Adrenal gland (tissue), 12 donors: Measurements from ENCODE around the gene POLR1D. TPM values are rescaled to one million over a fixed set of nuclear protein-coding genes. Genes with fewer than 3 reads are reported as not detected.

ENCODE experiments used
- DNase-seq, 7 donors: peaks; one replicate each; pipeline ENCODE4 v3.0.0-alpha.2; 2019 to 2020
- H3K27ac ChIP-seq, 5 donors: fragments of 200-600 bp; sonication (generic) in 4 of 5; 1 replicate in 3 of 5; 2 replicates in 2 of 5; pipeline versions ENCODE4 v1.5.1 to v1.8.0; 2016 to 2020; ENCODE audit warnings: mild to moderate bottlenecking in 1 of 5
- H3K27me3 ChIP-seq: fragments of 200-600 bp; 2 replicates; pipeline ENCODE4 v1.8.0; 2021
- H3K36me3 ChIP-seq, 2 donors: fragments of 200-600 bp; replicated peaks in 1 of 2; 1 replicate in 1 of 2; 2 replicates in 1 of 2; pipeline versions ENCODE4 v1.5.1 to v1.8.0; 2018 to 2022
- H3K4me1 ChIP-seq, 2 donors: fragments of 200-600 bp; replicated peaks in 1 of 2; 1 replicate in 1 of 2; 2 replicates in 1 of 2; pipeline versions ENCODE4 v1.5.1 to v1.8.0; 2018 to 2021
- H3K4me3 ChIP-seq, 4 donors: fragments of 200-600 bp; sonication (generic) in 3 of 4; one replicate each; pipeline ENCODE4 v1.5.1; 2016 to 2018
- H3K9me3 ChIP-seq, 3 donors: fragments of 200-600 bp; sonication (generic) in 1 of 3; replicated peaks in 1 of 3; 1 replicate in 2 of 3; 2 replicates in 1 of 3; pipeline versions ENCODE4 v1.5.1 to v1.8.0; 2016 to 2021
- CTCF ChIP-seq, 6 experiments: fragments of 450-650 bp in 4 of 6; fragments of 200-600 bp in 2 of 6; sonication (generic) in 1 of 6; IDR thresholded peaks; 1 replicate in 5 of 6; 2 replicates in 1 of 6; pipeline versions ENCODE4 v1.5.1 to v1.8.0; 2016 to 2021; ENCODE audit warnings: antibody characterized with exemption in 6 of 6, mild to moderate bottlenecking in 2 of 6, moderate library complexity in 1 of 6
- POLR2A ChIP-seq, 2 donors: fragments of 450-650 bp; IDR thresholded peaks; one replicate each; pipeline ENCODE4 v1.6.1; 2017; ENCODE audit warnings: antibody characterized with exemption in 2 of 2, mild to moderate bottlenecking in 2 of 2, moderate library complexity in 1 of 2
- WGBS, 4 donors: extraction: QIAGEN DNeasy Blood & Tissue Kit in 2 of 4; methylation state at CpG; one replicate each; pipeline versions ENCODE4 v1.1.5 to v1.1.7; 2013 to 2017; 5-methylcytosine and 5-hydroxymethylcytosine counted together
- intact Hi-C, 2 donors: fragments of 100-400 bp; cut with DNase I; formaldehyde crosslinking; loops; one replicate each; pipeline versions ENCODE4 v1.14.1 to v1.15.0; 2022 to 2023
- polyA plus RNA-seq, 3 donors: library from polyadenylated mRNA; stranded (reverse); fragments of 200-250 nt in 2 of 3; fragments of 350-450 nt in 1 of 3; fragmentation: Illumina TruSeq in 1 of 3; extraction: RNeasy Lipid Tissue Mini Kit (QIAGEN cat#74804) in 1 of 3; gene quantifications; one replicate each; pipeline ENCODE4 v1.2.3, GENCODE V29; 2013 to 2014
- total RNA-seq, 9 donors: library from RNA; depleted of rRNA in 4 of 9; stranded (reverse); fragments of >200 nt in 4 of 9; fragments of 120-200 nt in 1 of 9; fragmentation: NEBNext Ultra II Directional in 1 of 9; extraction: Animal tissue kit (Norgen Biotek cat#: 25700) in 1 of 9; gene quantifications; one replicate each; pipeline versions ENCODE4 v1.1.0 to v1.2.4, GENCODE V29; 2013 to 2023
- donor health status: healthy with polysubstance abuse.
- donor health status: Bipolar disorder and iron deficiency.
- donor health status: DM: yes; HTN: yes; CAD: no.
- donor health status: DM: no; HTN: no; CAD: no.
- donor health status: DM: no; HTN: no; CAD: no.
- donor health status: DM: yes; HTN: yes; CAD: no.

Gene POLR1D
- total and polyA plus RNA-seq, 12 donors: 81.5 to 369 (median 176) TPM

- H3K4me1 ChIP-seq: peaks cover 13 to 42% of the 10 kb centered on the region in 2 donors
- H3K9me3 ChIP-seq: no peaks in the 10 kb centered on the region
- no peaks in the 10 kb centered on the region for H3K27me3 ChIP-seq
- H3K4me3 ChIP-seq: peak within 1 kb of the TSS; percentile 70 to 87 (median 78)
- H3K36me3 ChIP-seq: no peaks in the 10 kb centered on the region
- peak; percentile 60 to 93 for TF ChIP-seq POLR2A (IDR thresholded peaks at IDR 0.05)
- no peak for TF ChIP-seq CTCF (IDR thresholded peaks at IDR 0.05)
- intact Hi-C loops: no loop called here
- WGBS, 4 donors: 0% methylated on average over 19 to 79 of the region's 79 CpGs
- peak; percentile 98 to 99 (median 99) for DNase-seq
- peak within 1 kb of the TSS; percentile 85 to 98 (median 95) for H3K27ac ChIP-seq
Measured at GRCh38 chr13:27620377-27621115, 1.1 kb upstream of the POLR1D start, which contains the start of gene LNX2. TSS of gene LNX2 (minus strand) at chr13:27620529. CDS start at chr13:27581703, 38,826 bp downstream.

DNA sequence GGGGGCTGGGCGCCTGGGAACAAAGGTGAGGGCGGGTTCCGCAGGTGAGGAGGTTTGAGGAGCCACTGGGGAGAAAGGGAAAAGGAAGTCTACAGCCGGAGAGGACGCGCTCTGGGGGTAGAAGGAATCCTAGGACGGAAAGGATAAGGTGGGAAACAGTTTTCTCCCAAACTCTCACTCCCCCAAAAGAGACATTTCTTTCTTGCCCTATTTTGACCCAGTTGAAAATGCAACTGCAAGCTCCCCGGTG is 651 bp upstream of the POLR1D start:
- Histone ChIP-seq H3K27ac (peak overlapping the region; percentile 85 to 98 (median 95)), H3K36me3 (no peaks in the 10 kb centered on the region), H3K27me3 (no peaks in the 10 kb centered on the region), H3K4me3 (peak overlapping the region in 3 of 4 donors; percentile 52 to 80 (median 76)), H3K9me3 (no peaks in the 10 kb centered on the region), H3K4me1 (peaks cover 13 to 42% of the 10 kb centered on the region in 2 donors)
- TF ChIP-seq POLR2A (IDR thresholded peaks at IDR 0.05) (no peak), CTCF (IDR thresholded peaks at IDR 0.05) (no peak)
- intact Hi-C loops: no loop called here
- no peak for DNase-seq
- 0 to 2% (median 0%) methylated on average over 8 of the region's 8 CpGs for WGBS, 4 donors

DNA sequence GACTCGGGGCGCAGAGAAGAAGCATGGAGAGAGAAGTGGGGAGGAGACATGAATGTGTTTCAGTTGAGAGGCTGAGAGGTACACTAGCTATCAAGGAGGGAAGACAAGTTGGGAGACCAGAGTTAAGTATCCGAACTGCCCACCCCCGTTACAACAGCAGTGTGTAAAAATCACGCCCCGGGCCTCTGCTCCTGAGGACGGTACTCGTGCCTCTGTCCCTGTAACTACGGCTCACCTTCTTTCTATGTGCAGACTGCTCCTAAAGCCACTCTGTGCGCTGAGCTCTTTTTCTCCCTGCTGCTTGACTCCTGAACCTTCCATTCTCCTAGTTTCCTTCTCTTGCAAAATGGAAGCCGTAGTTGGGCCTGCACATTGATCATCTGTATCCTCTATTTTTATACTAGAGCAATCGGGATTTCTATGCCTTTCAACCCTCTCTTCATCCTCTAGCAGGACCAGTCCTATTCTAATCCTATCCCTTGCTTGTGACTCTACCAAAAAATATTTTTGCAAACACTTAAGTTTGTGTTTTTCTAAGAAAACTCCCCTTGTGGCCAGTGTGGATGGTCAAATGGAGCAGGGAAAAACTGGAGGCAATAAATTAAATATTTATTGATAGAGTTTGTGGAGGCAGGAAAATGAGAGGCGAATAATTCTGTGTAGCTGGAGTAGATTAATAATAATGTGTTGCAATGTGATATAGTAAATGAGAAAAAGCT is 569 bp downstream of the POLR1D start:
- 7 to 9% (median 8%) methylated on average over 12 to 13 of the region's 13 CpGs for WGBS, 4 donors
- Histone ChIP-seq H3K36me3 (no peaks in the 10 kb centered on the region), H3K27me3 (no peaks in the 10 kb centered on the region), H3K27ac (peak overlapping the region; percentile 85 to 98 (median 95)), H3K4me1 (peaks cover 13 to 42% of the 10 kb centered on the region in 2 donors), H3K4me3 (peak overlapping the region; percentile 76 to 91 (median 84)), H3K9me3 (no peaks in the 10 kb centered on the region)
- intact Hi-C loops: no loop called here
- DNase-seq: peak in 4 of 7 donors; percentile 21 to 66 (median 38)
- TF ChIP-seq CTCF (IDR thresholded peaks at IDR 0.05) (peak in 5 of 6 experiments; percentile 10 to 45 (median 33)), POLR2A (IDR thresholded peaks at IDR 0.05) (no peak)

- Histone ChIP-seq H3K9me3 (no peaks in the 10 kb centered on the region), H3K36me3 (no peaks in the 10 kb centered on the region), H3K4me1 (peaks cover 13 to 39% of the 10 kb centered on the region in 2 donors), H3K27me3 (no peaks in the 10 kb centered on the region), H3K4me3 (peak overlapping the region in 1 of 4 donors; percentile 76), H3K27ac (no peak overlapping the region)
- intact Hi-C loops: no loop called here
- 80 to 88% (median 87%) methylated on average over 7 of the region's 7 CpGs for WGBS, 4 donors
- no peak for DNase-seq
- TF ChIP-seq CTCF (IDR thresholded peaks at IDR 0.05) (no peak), POLR2A (IDR thresholded peaks at IDR 0.05) (no peak)
Measured at GRCh38 chr13:27622881-27623280, 1.2 kb downstream of the POLR1D start.
